ENCODE data around the gene NRROS.
"Not testable (repeated sequence)": the region's sequence is repeated elsewhere in the genome, so short reads cannot be mapped to it uniquely, and the experiment has no call there.

NRROS gene

DNA sequence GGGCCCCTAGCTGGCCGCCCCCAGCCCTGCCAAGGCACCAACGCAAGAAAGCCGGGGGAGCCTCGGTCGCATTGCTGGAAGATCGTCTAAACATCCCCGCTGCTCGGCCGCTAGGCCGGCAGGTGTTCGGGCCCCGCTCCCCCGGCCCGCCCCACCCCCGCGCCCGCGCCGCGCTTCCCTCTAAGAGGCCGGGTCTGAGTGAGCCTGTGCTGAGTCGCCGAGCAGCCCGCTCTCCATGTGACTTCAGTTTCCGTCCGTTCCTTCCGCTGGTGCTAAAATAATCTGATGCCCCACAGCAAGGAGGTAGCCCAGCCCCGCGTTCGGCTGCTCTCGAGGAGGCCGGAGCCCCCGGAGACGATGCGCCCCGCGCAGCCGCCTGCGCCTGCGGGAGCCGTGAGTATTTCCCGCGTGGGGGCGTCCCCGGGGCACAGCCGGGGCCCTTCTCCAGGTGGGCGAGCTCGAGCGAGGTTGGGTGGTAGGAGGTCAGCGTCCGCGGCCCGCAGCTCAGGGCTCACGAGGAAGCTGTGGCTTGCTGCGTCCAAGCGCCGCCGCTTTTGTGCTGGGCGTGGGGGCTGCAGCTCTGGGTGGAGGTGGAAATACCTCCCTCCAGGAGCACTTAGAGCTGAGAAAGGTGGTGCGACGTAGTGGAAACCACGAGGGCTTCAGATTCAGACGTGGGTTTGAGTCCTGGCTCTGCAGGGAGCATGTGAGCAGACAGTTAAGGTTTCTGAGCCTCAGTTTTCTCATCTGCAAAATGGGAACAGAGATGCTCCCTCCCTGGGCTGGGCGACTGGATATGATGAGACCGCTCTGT, at the start of gene NRROS:
NRROS (plus strand) TSS at position 212 of the 814 bp plus-strand sequence. CDS start 14,846 bp downstream, outside the sequence.
- peak; percentile 12 for DNase-seq

GRCh38 chr3:196590279-196590678, 49.2 kb upstream of the NRROS start:
- no peak for DNase-seq

DNA sequence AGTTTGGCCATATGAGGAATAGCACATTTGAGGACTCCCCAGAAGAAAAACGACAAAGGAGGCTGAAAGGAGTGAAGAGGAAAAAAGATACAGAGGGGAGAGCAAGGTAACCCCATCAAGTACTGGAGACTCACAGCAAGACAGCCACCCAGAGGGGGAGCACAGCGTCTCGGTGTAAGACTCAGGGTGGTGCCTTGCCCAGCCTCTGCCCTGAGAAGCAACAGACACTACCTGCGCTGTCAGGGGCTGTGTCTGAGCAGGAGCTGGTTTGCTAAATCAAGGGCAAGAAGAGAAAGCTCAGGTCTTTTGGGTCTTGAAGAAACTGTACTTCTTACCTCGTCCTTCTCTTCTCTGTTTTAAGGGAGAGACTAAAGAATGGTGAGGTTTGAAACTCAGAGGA, 43.1 kb upstream of the NRROS start:
- no peak for DNase-seq

DNA sequence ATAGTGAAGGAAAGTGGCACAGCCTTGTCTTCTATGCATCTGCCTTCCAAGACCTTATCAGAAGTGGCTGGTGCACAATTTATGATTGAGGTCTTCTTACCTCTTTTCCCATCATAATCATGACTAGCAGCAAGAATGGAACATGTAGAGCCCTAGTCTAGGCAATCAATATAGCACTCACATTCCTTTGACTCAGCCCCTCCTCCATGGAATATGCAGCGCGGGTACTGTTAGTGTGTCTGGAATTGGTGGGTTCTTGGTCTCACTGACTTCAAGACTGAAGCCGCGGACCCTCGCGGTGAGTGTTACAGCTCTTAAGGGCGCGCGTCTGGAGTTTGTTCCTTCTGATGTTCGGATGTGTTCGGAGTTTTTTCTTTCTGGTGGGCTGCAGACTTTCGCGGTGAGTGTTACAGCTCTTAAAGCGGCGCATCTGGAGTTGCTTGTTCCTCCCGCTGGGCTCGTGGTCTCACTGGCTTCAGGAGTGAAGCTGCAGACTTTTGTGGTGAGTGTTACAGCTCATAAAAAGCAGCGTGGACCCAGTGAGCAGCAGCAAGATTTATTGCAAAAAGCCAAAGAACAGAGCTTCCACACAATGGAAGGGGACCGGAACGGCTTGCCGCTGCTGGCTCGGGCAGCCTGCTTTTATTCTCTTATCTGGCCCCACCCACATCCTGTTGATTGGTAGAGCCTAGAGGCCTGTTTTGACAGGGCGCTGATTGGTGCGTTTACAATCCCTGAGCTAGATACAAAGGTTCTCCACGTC, 41.3 kb upstream of the NRROS start:
- DNase-seq: not testable (repeated sequence)

DNA sequence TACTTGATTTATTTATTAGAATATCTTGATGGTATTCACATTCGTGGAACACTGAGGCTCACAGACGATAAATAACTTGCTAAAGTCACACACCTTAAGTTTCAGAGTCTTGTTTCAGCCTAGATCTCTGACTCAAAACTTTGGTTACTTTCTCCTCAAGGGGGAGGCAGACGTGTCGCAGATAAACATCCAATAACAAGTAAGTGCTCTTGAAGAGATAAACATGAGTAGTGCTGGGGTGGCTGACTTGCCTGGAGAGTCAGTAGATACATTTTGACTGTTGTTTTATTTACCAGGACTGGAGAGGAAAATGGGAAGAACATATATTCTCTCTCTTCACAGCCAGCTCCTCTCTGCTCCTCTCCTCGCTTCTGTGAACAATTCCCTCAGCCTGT, 39.8 kb upstream of the NRROS start:
- no peak for DNase-seq

- no peak for DNase-seq
Observed at GRCh38 chr3:196600359-196600758, 39.1 kb upstream of the NRROS start.

- no peak for DNase-seq
Observed at GRCh38 chr3:196602673-196603072, 36.8 kb upstream of the NRROS start.

- no peak for DNase-seq
Observed at GRCh38 chr3:196603683-196604082, 35.8 kb upstream of the NRROS start.

DNA sequence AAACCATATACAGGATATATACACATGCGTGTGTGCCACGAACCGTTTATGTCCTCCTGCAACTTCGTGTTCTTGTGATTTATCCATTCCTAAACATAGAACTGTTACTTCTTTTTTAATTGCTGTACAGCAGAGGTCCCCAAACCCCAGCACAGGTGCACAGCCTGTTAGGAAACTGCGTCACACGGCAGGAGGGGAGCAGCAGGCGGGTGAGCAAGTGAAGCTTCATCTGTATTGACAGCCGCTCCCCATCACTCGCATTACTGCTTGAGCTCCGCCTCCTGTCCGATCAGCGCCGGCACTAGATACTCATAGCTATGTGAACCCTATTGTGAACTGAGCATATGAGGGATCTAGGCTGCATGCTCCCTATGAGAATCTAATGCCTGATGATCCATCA, 34.9 kb upstream of the NRROS start:
- DNase-seq: no peak

- DNase-seq: no peak
Observed at GRCh38 chr3:196608693-196609092, 30.8 kb upstream of the NRROS start.

- DNase-seq: peak; percentile 63
Observed at GRCh38 chr3:196609343-196609775, 30.1 kb upstream of the NRROS start.

DNA sequence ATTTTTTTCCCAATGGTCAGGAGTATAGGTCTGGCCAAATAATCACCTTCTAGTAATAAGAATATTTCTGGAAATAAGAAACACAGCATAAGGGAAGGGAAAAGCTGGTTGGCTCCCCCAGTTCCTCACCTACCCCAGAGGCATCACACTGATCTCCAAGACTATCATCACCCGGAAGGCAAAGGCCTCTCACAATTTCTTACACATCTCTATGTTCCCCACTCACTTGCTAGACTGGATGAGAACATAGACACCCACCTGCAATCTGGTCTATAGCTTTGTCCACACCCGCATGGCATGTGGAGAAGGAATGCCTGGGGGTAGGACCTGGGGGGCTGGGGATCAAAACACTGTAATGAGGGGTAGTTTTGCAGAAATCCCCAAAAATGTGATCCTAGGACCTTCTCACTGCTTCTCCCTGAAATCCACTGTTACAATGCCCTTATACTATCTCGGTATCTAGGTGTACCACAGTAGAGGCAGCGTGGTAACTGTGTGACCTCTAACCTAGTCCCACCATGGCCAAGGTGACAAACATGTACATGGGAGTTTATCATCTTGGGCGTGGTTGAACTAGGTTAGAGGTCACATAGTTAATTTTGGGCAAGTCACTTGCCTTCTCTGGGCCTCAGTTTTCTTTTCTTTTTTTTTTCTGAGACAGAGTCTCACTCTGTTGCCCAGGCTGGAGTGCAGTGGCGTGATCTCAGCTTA, 29.5 kb upstream of the NRROS start:
- no peak for DNase-seq

DNA sequence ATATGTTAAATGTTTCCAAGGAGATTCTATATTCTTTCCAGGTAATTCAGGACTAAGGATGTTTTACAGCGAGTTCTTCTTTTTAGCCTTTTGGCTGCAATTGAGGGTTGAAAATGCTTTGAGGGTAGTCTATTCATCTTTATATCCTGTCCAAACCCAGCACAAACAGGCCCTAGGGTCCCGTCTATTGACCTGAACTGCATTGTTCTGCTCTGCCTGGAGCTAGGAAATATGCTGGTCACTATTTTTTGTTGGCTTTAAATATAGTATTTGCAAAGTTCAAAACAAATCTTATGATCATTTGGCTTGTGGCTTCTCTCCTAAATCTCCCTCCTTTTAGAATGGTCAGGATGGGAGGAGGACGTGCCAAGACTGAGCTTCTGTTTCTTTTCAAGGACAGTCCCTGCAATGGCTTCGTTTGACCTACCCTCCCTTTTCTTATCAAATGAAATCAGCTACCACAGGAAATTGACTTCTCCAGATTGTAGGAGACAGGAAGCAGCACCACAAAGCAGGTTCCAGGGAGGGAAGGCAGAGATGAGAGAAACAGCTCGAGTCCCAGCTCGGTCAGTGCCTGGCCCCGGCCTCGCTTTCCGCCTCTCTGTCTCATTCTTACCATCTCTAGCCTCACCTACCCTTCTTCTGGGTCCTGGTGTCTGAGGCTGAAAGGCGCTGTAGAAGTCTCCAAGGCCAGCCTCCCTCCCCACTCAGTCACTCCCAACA, 27.6 kb upstream of the NRROS start:
- DNase-seq: no peak

DNA sequence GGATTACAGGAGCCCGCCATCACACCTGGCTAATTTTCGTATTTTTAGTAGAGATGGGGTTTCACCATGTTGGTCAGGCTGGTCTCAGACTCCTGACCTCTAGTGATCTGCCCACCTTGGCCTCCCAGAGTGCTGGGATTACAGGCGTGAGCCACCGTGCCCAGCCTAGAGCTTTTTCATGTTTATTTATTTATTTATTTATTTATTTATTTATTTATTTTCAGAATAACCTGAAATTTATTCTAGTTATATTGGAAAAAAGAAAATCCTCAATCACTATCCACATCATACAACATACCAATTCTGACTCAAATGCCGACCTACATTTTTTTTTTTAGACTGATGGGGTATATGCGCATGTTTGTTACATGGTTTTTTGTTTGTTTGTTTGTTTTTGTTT, 24.3 kb upstream of the NRROS start:
- not testable (repeated sequence) for DNase-seq

DNA sequence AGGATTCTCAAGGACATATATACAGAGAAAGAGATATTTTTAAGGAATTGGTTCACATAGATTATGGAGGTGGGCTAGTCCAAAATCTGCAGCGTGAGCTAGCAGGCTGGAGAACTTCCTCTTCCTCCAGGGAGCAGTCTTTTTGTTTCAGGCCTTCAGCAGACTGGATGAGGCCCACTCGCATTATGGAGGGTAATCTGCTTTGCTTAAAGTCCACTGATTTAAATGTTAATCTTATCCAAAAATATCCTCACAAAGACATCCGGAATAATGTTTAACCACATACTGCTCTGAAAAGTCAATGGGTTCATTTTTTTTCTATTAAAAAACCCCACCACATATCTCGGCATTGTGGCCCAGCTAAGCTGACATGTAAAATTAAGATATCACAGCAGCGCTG, 22.2 kb upstream of the NRROS start:
- DNase-seq: no peak

GRCh38 chr3:196619223-196619622, 20.3 kb upstream of the NRROS start:
- DNase-seq: no peak

DNA sequence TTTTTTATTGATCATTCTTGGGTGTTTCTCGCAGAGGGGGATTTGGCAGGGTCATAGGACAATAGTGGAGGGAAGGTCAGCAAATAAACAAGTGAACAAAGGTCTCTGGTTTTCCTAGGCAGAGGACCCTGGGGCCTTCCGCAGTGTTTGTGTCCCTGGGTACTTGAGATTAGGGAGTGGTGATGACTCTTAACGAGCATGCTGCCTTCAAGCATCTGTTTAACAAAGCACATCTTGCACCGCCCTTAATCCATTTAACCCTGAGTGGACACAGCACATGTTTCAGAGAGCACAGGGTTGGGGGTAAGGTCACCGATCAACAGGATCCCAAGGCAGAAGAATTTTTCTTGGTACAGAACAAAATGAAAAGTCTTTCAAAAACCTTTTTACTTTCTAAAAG, 19.9 kb upstream of the NRROS start:
- not testable (repeated sequence) for DNase-seq

DNA sequence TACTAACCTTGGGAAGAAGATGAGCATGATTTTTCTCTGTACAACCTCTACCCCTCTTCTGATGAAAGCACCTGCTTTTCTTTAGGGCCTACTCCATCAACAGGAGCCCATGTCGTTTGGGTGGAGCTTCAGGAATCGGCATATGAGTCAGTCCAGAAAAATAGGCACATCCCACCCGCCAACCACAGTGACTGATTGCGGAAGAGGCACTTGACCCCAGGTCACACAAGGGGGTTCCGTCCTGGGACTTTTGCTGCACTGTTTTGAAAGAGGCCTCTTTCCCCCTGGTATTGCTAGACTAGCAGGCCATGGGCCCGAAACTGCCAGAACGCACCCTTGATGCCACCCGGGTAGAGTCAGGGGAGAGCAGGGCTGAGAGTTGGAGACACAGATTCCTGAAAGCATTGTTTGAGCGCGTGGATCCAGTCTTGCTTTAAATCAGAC, 19.3 kb upstream of the NRROS start:
- DNase-seq: no peak

GRCh38 chr3:196620684-196621083, 18.8 kb upstream of the NRROS start:
- DNase-seq: no peak

GRCh38 chr3:196621611-196622010, 17.9 kb upstream of the NRROS start:
- DNase-seq: no peak

- DNase-seq: no peak
Observed at GRCh38 chr3:196624067-196624790, 15.3 kb upstream of the NRROS start.

DNA sequence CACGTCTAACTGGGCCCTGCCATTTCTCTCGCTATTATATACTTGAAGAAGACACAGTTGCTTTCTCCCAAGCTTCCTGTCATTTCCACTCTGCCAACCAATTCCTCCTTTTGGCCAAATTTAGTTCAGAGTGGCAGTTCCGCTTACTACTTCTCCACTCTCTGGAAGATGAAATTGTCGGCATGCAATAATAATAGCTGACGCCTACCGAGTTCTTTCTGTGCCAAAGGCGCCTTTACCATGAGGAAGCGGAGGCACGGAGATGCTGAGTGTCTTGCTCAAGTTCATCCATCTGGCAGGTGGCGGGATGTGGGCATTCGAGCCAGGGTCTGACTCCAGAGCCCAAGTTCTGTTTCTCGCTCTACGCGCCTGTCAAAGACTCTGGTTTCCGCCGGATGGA, 14.6 kb upstream of the NRROS start:
- DNase-seq: no peak
